Measurements from ENCODE around the gene GAREM2. TPM values are rescaled to one million over a fixed set of nuclear protein-coding genes. Genes with fewer than 3 reads are reported as not detected.

GAREM2 gene
- total and polyA plus RNA-seq, 9 of the 15 experiments (the other 6 are each of a cell fraction or from before 2014, with no cell fraction given), result 1.7 to 12.4 (median 2.5) TPM

DNA sequence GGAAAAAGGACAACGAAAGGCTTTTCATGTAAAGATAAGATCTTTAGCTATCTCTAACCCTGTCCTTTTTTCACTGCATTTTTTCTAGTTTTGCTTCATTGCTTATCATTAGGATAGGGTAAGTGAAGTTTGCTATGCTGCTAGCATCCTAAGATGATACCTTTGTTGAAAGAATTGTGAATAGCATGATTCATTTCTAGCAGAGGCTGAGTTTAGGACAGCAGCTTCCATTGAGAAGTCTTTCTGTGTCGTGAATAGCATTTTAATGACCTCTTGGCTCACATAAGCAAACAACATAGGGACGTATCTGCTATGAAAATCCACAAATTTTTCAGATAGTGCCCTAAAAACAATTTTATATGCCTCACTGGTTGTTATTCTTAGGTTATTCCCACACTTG, 36.4 kb upstream of the GAREM2 start:
- intact Hi-C loops (cut with micrococcal nuclease) (no loop called here), in situ Hi-C loops (cut with MboI) (no loop called here)
- H3K27ac ChIP-seq (ENCODE audit: extremely low read depth, low read depth, low read length), result no peak overlapping the region
- H2AFZ ChIP-seq (ENCODE audit: low read depth, low read length), result no peak overlapping the region
- no peaks in the 10 kb centered on the region for H3K9me3 ChIP-seq (replicated peaks; ENCODE audit: control insufficient read depth, insufficient read depth, low read depth, low read length)
- WGBS (ENCODE audit: insufficient coverage, low coverage, missing lambda C conversion rate), result 94% methylated on average over 3 of the region's 3 CpGs
- 0 out of 3 replicates have a peak, but pooled peaks cover 4% of the 10 kb centered on the region for H3K79me2 ChIP-seq (ENCODE audit: control insufficient read depth, insufficient read depth, low read length)
- no peak for DNase-seq (ENCODE audit: extremely low read depth in 1 of 4, low spot score in 3 of 4)
- CTCF ChIA-PET (ENCODE audit: low intra/inter-chr PET ratio), result no interaction called here
- no peaks in the 10 kb centered on the region for H3K9me1 ChIP-seq (ENCODE audit: control insufficient read depth, insufficient read depth, low read length)
- ATAC-seq, result no peak
- peaks cover 1 to 5% of the 10 kb centered on the region in 2 experiments; a peak in 2 of 5 replicates for H3K4me1 ChIP-seq (replicated peaks in 1 of 2; ENCODE audit: control insufficient read depth in 2 of 2, insufficient read depth in 2 of 2, low read length in 2 of 2)
- H3K4me2 ChIP-seq (ENCODE audit: insufficient read depth, low read length), result no peak overlapping the region
- FAIRE-seq, result no peak
- peaks cover 55% of the 10 kb centered on the region for H3K36me3 ChIP-seq (ENCODE audit: control insufficient read depth, insufficient read depth, low read length)
- POLR2A ChIA-PET, result interaction anchor here (2.4 kb wide), 1 partner anchor 10 kb away, joined by 6 read pairs; no protein-coding TSS in a partner anchor
- no TSS peak for BruUV-seq (replicated peaks)
- no peak overlapping the region for H3K4me3 ChIP-seq
- no peaks in the 10 kb centered on the region for H4K20me1 ChIP-seq (replicated peaks; ENCODE audit: control insufficient read depth, insufficient read depth, low read length)
- no peaks in the 10 kb centered on the region for H3K27me3 ChIP-seq (ENCODE audit: control insufficient read depth in 2 of 2, insufficient read depth in 2 of 2, low read length in 2 of 2)
- no peak overlapping the region for H3K9ac ChIP-seq (ENCODE audit: insufficient read depth in 1 of 2, low read depth in 2 of 2, low read length in 2 of 2)
- no peak for TF ChIP-seq EZH2 (IDR thresholded peaks at IDR 0.05; ENCODE audit: borderline replicate concordance, low read depth, low read length)
- TF ChIP-seq FOXJ3 (CRISPR knock-in tag; IDR thresholded peaks at IDR 0.05), result no peak
- no peak for TF ChIP-seq ZC3H4 (CRISPR knock-in tag; IDR thresholded peaks at IDR 0.05; ENCODE audit: borderline replicate concordance)
- TF ChIP-seq SRSF3 (IDR thresholded peaks at IDR 0.05; ENCODE audit: insufficient read depth, low read length), result no peak
- TF ChIP-seq ZFP36 (IDR thresholded peaks at IDR 0.05; ENCODE audit: low read depth, low read length, partially characterized antibody), result no peak
- TF ChIP-seq, protein P1, sequence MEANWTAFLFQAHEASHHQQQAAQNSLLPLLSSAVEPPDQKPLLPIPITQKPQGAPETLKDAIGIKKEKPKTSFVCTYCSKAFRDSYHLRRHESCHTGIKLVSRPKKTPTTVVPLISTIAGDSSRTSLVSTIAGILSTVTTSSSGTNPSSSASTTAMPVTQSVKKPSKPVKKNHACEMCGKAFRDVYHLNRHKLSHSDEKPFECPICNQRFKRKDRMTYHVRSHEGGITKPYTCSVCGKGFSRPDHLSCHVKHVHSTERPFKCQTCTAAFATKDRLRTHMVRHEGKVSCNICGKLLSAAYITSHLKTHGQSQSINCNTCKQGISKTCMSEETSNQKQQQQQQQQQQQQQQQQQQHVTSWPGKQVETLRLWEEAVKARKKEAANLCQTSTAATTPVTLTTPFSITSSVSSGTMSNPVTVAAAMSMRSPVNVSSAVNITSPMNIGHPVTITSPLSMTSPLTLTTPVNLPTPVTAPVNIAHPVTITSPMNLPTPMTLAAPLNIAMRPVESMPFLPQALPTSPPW (CRISPR knock-in tag; IDR thresholded peaks at IDR 0.05), result no peak
- TF ChIP-seq, protein P2, sequence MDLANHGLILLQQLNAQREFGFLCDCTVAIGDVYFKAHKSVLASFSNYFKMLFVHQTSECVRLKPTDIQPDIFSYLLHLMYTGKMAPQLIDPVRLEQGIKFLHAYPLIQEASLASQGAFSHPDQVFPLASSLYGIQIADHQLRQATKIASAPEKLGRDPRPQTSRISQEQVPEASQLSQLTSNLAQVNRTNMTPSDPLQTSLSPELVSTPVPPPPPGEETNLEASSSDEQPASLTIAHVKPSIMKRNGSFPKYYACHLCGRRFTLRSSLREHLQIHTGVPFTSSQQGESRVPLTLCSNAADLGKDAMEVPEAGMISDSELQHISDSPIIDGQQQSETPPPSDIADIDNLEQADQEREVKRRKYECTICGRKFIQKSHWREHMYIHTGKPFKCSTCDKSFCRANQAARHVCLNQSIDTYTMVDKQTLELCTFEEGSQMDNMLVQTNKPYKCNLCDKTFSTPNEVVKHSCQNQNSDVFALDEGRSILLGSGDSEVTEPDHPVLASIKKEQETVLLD (IDR thresholded peaks at IDR 0.05), result no peak
- TF ChIP-seq, protein P3, sequence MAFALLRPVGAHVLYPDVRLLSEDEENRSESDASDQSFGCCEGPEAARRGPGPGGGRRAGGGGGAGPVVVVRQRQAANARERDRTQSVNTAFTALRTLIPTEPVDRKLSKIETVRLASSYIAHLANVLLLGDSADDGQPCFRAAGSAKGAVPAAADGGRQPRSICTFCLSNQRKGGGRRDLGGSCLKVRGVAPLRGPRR (CRISPR knock-in tag; IDR thresholded peaks at IDR 0.05), result no peak
- TF ChIP-seq MCM7 (IDR thresholded peaks at IDR 0.05), result no peak
- TF ChIP-seq CHD1 (IDR thresholded peaks at IDR 0.05; ENCODE audit: low read length), result no peak
- no peak for TF ChIP-seq KDM4B (IDR thresholded peaks at IDR 0.05; ENCODE audit: borderline replicate concordance in 2 of 2, low read depth in 1 of 2)
- TF ChIP-seq, protein P4, sequence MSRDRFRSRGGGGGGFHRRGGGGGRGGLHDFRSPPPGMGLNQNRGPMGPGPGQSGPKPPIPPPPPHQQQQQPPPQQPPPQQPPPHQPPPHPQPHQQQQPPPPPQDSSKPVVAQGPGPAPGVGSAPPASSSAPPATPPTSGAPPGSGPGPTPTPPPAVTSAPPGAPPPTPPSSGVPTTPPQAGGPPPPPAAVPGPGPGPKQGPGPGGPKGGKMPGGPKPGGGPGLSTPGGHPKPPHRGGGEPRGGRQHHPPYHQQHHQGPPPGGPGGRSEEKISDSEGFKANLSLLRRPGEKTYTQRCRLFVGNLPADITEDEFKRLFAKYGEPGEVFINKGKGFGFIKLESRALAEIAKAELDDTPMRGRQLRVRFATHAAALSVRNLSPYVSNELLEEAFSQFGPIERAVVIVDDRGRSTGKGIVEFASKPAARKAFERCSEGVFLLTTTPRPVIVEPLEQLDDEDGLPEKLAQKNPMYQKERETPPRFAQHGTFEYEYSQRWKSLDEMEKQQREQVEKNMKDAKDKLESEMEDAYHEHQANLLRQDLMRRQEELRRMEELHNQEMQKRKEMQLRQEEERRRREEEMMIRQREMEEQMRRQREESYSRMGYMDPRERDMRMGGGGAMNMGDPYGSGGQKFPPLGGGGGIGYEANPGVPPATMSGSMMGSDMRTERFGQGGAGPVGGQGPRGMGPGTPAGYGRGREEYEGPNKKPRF (IDR thresholded peaks at IDR 0.05; ENCODE audit: low read depth, low read length), result no peak
- no peak for TF ChIP-seq DPF2 (IDR thresholded peaks at IDR 0.05)
- TF ChIP-seq, protein P5, sequence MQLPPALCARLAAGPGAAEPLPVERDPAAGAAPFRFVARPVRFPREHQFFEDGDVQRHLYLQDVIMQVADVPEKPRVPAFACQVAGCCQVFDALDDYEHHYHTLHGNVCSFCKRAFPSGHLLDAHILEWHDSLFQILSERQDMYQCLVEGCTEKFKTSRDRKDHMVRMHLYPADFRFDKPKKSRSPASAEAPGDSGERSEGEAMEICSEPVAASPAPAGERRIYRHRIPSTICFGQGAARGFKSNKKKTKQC (CRISPR knock-in tag; IDR thresholded peaks at IDR 0.05), result no peak
